Cardiac septum (tissue), 1 donor: ENCODE measurements around the gene GALNTL6. TPM values are rescaled to one million over a fixed set of nuclear protein-coding genes. Genes with fewer than 3 reads are reported as not detected.
"Not testable (repeated sequence)": the region's sequence is repeated elsewhere in the genome, so short reads cannot be mapped to it uniquely, and the experiment has no call there.

Experiments
- DNase-seq: peaks from one replicate; pipeline ENCODE4 v3.0.0-alpha.2; 2020; ENCODE audit warnings: low spot score
- intact Hi-C: fragments of 100-400 bp; cut with DNase I; formaldehyde crosslinking; loops from one replicate; pipeline ENCODE4 v1.14.0; 2022
- total RNA-seq: library from RNA; stranded (reverse); fragmentation: NEBNext Ultra II Directional; extraction: Animal tissue kit (Norgen Biotek cat#: 25700); gene quantifications from one replicate; pipeline ENCODE4 v1.2.1, GENCODE V29; 2021
- donor health status: DM: no; HTN: no; CAD: no.

The GALNTL6 gene
- total RNA-seq, 1 donor from 2014 or later, result not detected

DNA sequence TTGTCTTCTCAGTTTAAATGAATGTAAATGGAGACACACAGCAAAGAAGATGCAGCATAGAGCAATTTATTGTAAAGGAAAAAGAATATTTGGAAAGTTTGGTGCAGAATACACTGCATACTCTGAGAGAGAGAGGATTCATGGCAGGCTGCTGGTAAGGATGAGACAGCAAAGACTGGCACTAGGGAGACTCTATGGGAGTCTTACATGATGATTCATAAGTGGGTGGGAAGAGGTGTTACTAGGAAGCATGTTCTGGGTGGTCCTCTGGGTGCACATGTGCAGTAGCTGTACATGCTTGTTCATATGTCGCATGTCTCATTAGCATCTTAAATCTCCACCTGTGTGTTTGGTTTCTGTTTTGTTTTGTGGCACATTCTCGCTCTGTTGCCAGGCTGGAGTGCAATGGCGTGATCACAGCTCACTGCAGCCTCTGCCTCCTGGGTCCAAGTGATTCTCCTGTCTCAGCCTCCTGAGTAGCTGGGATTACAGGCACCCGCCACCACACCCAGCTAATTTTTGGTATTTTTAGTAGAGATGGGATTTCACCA is 1164.4 kb downstream of the GALNTL6 start:
- DNase-seq, intact Hi-C loops: not testable (repeated sequence)

DNA sequence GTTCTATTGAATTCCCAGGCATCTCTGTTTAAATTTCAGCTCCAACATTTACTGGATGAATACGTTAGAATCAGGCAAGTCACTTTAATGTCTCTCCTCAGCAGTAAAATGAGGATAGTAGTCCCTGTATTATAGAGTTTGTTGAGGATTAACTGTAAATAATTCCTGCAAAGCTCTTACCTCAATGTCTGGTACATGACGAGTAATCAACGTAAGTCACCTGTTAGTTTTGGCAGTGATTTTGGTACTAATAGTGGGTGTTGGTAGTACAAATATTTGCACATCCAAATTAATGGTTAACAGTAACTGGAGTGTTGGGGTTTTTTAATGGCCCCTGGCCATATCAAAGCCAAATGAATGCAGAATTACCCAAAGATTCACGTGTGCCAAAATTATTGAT is 1165.6 kb downstream of the GALNTL6 start:
- DNase-seq, result no peak
- intact Hi-C loops, result no loop called here

- intact Hi-C loops, result no loop called here
- no peak for DNase-seq
Measured at GRCh38 chr4:172979332-172979731, 1166.1 kb downstream of the GALNTL6 start.

GRCh38 chr4:172980219-172980618 is 1167.0 kb downstream of the GALNTL6 start:
- intact Hi-C loops, result no loop called here

GRCh38 chr4:172982151-172982590 is 1169.0 kb downstream of the GALNTL6 start:
- DNase-seq, result no peak
- intact Hi-C loops, result no loop called here

More at GRCh38 chr4:172980219-172980618, 1167.0 kb downstream of the GALNTL6 start:
- no peak for DNase-seq

GRCh38 chr4:172983014-172983413 is 1169.8 kb downstream of the GALNTL6 start:
- intact Hi-C loops, result no loop called here
- no peak for DNase-seq

DNA sequence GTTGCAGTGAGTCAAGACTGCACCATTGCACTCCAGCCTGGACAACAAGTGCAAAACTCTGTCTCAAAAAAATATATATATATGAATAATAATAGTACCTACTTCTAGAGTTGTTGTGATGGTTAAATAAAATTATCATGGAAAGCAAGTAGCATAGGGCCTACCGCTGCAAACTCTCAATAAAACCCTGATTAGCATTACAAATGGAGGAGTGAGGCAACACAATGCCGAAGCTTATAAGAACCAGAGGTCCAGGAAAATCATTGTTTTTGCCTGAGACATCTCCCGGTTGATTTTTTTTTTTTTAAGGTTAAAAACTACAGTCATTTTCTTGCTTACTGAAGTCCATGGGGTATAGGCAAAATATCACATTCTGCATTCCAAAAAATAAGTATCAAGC is 1170.4 kb downstream of the GALNTL6 start:
- intact Hi-C loops, result no loop called here
- no peak for DNase-seq

- DNase-seq, result no peak
- intact Hi-C loops, result no loop called here
Measured at GRCh38 chr4:172985552-172985951, 1172.3 kb downstream of the GALNTL6 start.

- no peak for DNase-seq
- intact Hi-C loops, result no loop called here
Measured at GRCh38 chr4:172986114-172986513, 1172.9 kb downstream of the GALNTL6 start.

- intact Hi-C loops, result no loop called here
- no peak for DNase-seq
Measured at GRCh38 chr4:172989984-172990820, 1177.0 kb downstream of the GALNTL6 start.

- intact Hi-C loops, result no loop called here
- DNase-seq, result no peak
Measured at GRCh38 chr4:172992648-172993378, 1179.6 kb downstream of the GALNTL6 start.

GRCh38 chr4:172995161-172995560 is 1182.0 kb downstream of the GALNTL6 start:
- intact Hi-C loops, result no loop called here
- DNase-seq, result no peak

DNA sequence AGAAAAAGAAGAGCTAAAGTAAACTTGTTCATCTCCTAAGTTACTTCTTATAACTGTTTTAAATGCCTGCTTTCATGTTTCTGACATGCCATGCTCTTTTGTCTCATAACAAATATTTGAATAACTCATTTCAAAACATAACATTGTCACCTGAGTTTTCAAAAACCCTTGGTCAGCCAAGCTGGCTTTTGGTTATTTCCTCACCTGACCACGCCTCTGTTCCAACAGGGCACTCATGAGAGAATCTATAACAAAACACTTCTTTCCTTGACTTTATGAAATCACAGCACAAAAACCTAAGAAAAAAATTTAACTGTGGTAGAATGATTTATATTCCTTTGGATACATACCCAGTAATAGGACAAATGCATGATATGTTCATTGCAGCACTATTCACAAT is 1182.5 kb downstream of the GALNTL6 start:
- DNase-seq, result no peak
- intact Hi-C loops, result no loop called here

DNA sequence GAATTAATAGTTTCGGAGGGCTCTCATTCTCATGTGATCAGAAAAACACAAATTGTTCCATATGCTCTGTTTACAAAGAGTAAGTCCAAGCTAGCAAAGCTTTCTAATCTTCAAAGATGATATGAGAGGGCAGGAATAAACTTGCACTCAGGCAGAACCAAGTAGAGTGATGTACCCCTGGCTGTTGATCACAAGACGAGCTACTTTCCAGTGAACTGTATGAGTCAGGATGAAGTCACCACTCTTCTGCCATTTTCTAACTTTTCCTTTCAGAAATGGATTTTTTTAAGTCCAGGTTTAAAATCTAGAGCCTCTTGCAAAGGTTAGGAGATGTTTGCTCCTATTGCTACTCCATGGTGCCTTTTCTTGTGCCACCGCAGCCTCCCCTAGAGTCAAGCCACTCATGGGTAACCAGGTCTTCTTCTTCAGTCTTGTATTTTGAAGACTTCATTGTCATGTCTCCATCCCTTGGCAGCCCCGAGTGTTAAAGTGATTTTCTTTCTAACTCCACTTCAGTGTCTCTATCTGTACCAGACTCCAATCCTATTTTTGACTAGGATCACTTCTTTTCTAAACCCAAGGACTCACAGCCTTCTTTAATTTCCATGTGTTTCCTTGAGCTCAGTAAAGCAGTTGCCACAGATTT is 1183.5 kb downstream of the GALNTL6 start:
- DNase-seq, result no peak
- intact Hi-C loops, result no loop called here

DNA sequence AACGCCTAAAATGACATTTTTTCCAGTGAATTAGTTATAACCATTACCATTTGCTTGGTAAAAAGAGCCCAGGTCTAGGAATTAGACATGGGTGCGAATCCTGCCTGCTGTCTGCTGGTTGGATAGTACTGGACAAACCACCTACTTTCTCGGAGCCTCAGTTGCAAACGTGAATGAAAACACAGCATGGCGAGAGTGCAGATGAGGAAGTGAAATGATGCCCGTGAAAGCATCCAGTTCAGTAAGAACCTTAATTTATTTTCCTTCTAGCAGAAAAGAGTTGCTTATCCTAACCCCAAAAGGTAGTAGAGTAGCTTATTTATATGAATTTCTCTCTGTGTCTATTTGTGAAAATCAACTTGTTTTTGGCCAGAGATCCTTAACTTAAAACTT is 1184.0 kb downstream of the GALNTL6 start:
- intact Hi-C loops, result no loop called here

DNA sequence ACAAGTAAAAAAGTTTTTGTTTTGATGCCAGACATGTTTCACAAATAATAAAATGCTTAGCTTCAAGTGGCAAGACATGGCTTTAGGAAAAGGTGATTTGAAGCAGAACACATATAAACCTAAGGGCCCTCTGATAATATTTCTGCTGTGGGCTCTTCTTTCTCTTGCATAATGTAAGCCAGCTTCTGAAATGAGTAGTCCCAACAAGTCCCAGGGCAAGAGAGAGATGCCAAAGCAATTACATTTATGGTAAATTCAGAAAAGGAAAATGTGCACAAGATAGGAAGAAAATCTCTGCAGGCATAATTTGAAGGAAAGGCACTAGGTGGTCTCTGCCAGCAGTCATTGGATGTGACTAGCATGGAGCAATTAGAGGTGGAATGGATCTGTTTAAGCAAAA is 1184.7 kb downstream of the GALNTL6 start:
- intact Hi-C loops, result no loop called here

More for the DNA sequence above, 1184.0 kb downstream of the GALNTL6 start:
- no peak for DNase-seq

DNA sequence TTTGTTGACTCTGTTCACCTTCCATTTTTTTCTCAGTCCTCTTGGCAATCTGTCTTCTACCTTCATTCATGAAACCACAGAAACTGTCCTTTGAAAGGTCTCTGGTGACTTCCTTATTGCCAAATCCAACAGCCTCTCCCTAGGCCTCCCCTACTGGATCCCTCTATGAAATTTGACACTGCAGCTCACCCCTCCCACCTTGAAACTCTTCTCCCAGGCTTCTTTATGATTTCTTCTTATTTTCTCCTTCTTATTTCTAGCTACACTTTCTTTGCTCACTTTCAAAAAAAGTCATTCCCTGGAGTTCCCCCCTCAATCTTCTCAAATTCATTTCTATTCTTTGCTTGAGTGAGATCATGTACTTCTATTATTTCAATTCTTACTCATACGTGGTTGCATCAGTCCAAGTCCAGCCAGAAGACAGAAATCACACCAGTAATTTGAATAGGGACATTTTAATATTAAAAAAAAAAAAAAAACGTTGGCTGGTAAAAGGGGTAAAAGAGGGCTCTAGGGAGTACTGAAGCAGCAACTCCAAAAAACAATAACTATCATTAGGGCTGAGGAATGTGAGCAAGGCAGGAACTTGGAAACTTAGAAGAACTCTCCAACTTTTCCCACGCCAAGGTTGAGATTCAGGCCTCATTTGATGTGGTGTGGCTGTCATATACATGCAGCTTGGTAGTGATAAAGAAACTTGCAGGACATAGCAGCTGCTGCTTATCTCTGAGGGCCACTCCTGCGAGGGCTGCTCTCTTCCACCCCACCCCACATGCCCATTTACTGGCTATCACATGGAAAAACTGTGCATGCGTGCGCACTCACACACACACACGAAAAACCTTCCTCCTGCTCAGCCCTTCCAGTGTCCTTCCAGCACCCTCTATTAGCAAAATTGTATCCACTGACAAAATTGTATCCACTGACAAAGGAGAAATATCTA is 1185.6 kb downstream of the GALNTL6 start:
- DNase-seq, result no peak
- intact Hi-C loops, result no loop called here

More for the DNA sequence above, 1184.7 kb downstream of the GALNTL6 start:
- no peak for DNase-seq

DNA sequence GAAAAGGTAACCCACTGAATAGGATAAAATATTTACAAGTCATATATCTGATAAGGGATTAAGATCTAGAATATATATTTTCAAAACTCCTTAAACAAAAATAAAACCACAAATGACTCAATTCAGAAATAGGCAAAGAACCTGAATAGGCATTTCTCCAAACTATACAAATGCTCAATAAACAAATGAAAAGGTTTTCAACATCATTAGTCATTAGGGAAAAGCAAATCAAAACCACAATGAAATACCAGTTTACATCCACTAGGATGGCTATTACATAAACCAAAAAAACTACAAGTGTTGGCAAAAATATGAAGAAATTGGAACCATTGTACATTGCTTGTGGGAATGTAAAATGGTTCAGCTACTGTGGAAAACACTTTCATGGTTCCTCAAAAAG is 1188.4 kb downstream of the GALNTL6 start:
- DNase-seq, result no peak
- intact Hi-C loops, result no loop called here
